HEK293 (cell line): Measurements from ENCODE around the gene RAB9A.

ENCODE experiments used
- AEBP2 ChIP-seq: fragments of 450-650 bp; formaldehyde crosslinking; IDR thresholded peaks from 2 replicates; pipeline ENCODE4 v1.5.1; 2016; ENCODE audit warnings: missing biosample characterization, missing genetic modification characterization, borderline replicate concordance
- TRIM28 ChIP-seq: IDR thresholded peaks from 2 replicates; pipeline ENCODE4 v1.6.1; 2011; ENCODE audit warnings: low read length, control low read depth, borderline replicate concordance
- ZBTB20 ChIP-seq: fragments of 450-650 bp; formaldehyde crosslinking; IDR thresholded peaks from 2 replicates; pipeline ENCODE4 v1.5.1; 2016; ENCODE audit warnings: missing biosample characterization, missing genetic modification characterization
- ZBTB49 ChIP-seq: fragments of 450-650 bp; formaldehyde crosslinking; IDR thresholded peaks from 2 replicates; pipeline ENCODE4 v1.5.1; 2016; ENCODE audit warnings: missing biosample characterization, missing genetic modification characterization, low read depth
- ZFP41 ChIP-seq: fragments of 450-650 bp; formaldehyde crosslinking; IDR thresholded peaks from 2 replicates; pipeline ENCODE4 v1.5.1; 2016; ENCODE audit warnings: missing biosample characterization, missing genetic modification characterization, borderline replicate concordance
- ZNF121 ChIP-seq: fragments of 450-650 bp; formaldehyde crosslinking; IDR thresholded peaks from 2 replicates; pipeline ENCODE4 v1.5.1; 2016; ENCODE audit warnings: missing biosample characterization, missing genetic modification characterization
- ZNF133 ChIP-seq: fragments of 450-650 bp; formaldehyde crosslinking; IDR thresholded peaks from 2 replicates; pipeline ENCODE4 v1.5.1; 2016; ENCODE audit warnings: missing biosample characterization, missing genetic modification characterization
- ZNF175 ChIP-seq: fragments of 450-650 bp; formaldehyde crosslinking; IDR thresholded peaks from 2 replicates; pipeline ENCODE4 v1.5.1; 2016; ENCODE audit warnings: missing biosample characterization, missing genetic modification characterization
- ZNF18 ChIP-seq: fragments of 450-650 bp; formaldehyde crosslinking; IDR thresholded peaks from 2 replicates; pipeline ENCODE4 v1.5.1; 2016; ENCODE audit warnings: missing biosample characterization, missing genetic modification characterization
- ZNF223 ChIP-seq: fragments of 450-650 bp; formaldehyde crosslinking; IDR thresholded peaks from 2 replicates; pipeline ENCODE4 v1.5.1; 2016; ENCODE audit warnings: missing biosample characterization, missing genetic modification characterization
- ZNF248 ChIP-seq: fragments of 450-650 bp; formaldehyde crosslinking; IDR thresholded peaks from 2 replicates; pipeline ENCODE4 v1.5.1; 2017; ENCODE audit warnings: missing biosample characterization, missing genetic modification characterization
- ZNF473 ChIP-seq: fragments of 450-650 bp; formaldehyde crosslinking; IDR thresholded peaks from 2 replicates; pipeline ENCODE4 v1.5.1; 2017; ENCODE audit warnings: missing biosample characterization, missing genetic modification characterization
- ZNF48 ChIP-seq: fragments of 450-650 bp; formaldehyde crosslinking; IDR thresholded peaks from 2 replicates; pipeline ENCODE4 v1.5.1; 2016; ENCODE audit warnings: missing biosample characterization, missing genetic modification characterization
- ZNF510 ChIP-seq: fragments of 450-650 bp; formaldehyde crosslinking; IDR thresholded peaks from 2 replicates; pipeline ENCODE4 v1.5.1; 2018; ENCODE audit warnings: mild to moderate bottlenecking, missing genetic modification characterization, missing biosample characterization; ENCODE audit not compliant: insufficient replicate concordance
- ZNF521 ChIP-seq: fragments of 450-650 bp; formaldehyde crosslinking; IDR thresholded peaks from 2 replicates; pipeline ENCODE4 v1.5.1; 2017; ENCODE audit warnings: missing biosample characterization, mild to moderate bottlenecking, missing genetic modification characterization
- ZNF555 ChIP-seq: fragments of 450-650 bp; formaldehyde crosslinking; conservative IDR thresholded peaks from 2 replicates; pipeline ENCODE4 v1.5.1; 2017; ENCODE audit warnings: missing biosample characterization, mild to moderate bottlenecking, missing genetic modification characterization, inconsistent platforms
- ZNF560 ChIP-seq: fragments of 450-650 bp; formaldehyde crosslinking; IDR thresholded peaks from 2 replicates; pipeline ENCODE4 v1.5.1; 2017; ENCODE audit warnings: missing biosample characterization, missing genetic modification characterization, borderline replicate concordance
- ZNF701 ChIP-seq: fragments of 450-650 bp; formaldehyde crosslinking; IDR thresholded peaks from 2 replicates; pipeline ENCODE4 v1.5.1; 2016; ENCODE audit warnings: missing biosample characterization, missing genetic modification characterization
- ZNF747 ChIP-seq: fragments of 450-650 bp; formaldehyde crosslinking; IDR thresholded peaks from 2 replicates; pipeline ENCODE4 v1.5.1; 2016; ENCODE audit warnings: missing biosample characterization, missing genetic modification characterization
- ZNF768 ChIP-seq: fragments of 450-650 bp; formaldehyde crosslinking; IDR thresholded peaks from 2 replicates; pipeline ENCODE4 v1.5.1; 2018; ENCODE audit warnings: missing biosample characterization, mild to moderate bottlenecking, missing genetic modification characterization
- ZSCAN4 ChIP-seq: fragments of 450-650 bp; formaldehyde crosslinking; IDR thresholded peaks from 2 replicates; pipeline ENCODE4 v1.5.1; 2017; ENCODE audit warnings: missing biosample characterization, missing genetic modification characterization
- TF ChIP-seq, protein P1 (sequence below): fragments of 450-650 bp; formaldehyde crosslinking; IDR thresholded peaks from 2 replicates; pipeline ENCODE4 v1.5.1; 2016; ENCODE audit warnings: missing biosample characterization, missing genetic modification characterization
- TF ChIP-seq, protein P2 (sequence below): fragments of 450-650 bp; formaldehyde crosslinking; IDR thresholded peaks from 2 replicates; pipeline ENCODE4 v1.5.1; 2017; ENCODE audit warnings: missing biosample characterization, missing genetic modification characterization
- TF ChIP-seq, protein P3 (sequence below): fragments of 450-650 bp; formaldehyde crosslinking; conservative IDR thresholded peaks from 2 replicates; pipeline ENCODE4 v1.5.1; 2016; ENCODE audit warnings: low read depth, missing biosample characterization, missing genetic modification characterization

The RAB9A gene

GRCh38 chrX:13691841-13692371 is 3.0 kb downstream of the RAB9A start (continued):
- TF ChIP-seq ZNF133 (tag by site-specific recombination), result no peak
- TF ChIP-seq, protein P1, sequence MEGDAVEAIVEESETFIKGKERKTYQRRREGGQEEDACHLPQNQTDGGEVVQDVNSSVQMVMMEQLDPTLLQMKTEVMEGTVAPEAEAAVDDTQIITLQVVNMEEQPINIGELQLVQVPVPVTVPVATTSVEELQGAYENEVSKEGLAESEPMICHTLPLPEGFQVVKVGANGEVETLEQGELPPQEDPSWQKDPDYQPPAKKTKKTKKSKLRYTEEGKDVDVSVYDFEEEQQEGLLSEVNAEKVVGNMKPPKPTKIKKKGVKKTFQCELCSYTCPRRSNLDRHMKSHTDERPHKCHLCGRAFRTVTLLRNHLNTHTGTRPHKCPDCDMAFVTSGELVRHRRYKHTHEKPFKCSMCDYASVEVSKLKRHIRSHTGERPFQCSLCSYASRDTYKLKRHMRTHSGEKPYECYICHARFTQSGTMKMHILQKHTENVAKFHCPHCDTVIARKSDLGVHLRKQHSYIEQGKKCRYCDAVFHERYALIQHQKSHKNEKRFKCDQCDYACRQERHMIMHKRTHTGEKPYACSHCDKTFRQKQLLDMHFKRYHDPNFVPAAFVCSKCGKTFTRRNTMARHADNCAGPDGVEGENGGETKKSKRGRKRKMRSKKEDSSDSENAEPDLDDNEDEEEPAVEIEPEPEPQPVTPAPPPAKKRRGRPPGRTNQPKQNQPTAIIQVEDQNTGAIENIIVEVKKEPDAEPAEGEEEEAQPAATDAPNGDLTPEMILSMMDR (tag by site-specific recombination), result no peak
- TF ChIP-seq ZNF560 (tag by site-specific recombination), result no peak
- no peak for TF ChIP-seq ZNF223 (tag by site-specific recombination)
- TF ChIP-seq AEBP2 (tag by site-specific recombination), result no peak
- TF ChIP-seq, protein P2, sequence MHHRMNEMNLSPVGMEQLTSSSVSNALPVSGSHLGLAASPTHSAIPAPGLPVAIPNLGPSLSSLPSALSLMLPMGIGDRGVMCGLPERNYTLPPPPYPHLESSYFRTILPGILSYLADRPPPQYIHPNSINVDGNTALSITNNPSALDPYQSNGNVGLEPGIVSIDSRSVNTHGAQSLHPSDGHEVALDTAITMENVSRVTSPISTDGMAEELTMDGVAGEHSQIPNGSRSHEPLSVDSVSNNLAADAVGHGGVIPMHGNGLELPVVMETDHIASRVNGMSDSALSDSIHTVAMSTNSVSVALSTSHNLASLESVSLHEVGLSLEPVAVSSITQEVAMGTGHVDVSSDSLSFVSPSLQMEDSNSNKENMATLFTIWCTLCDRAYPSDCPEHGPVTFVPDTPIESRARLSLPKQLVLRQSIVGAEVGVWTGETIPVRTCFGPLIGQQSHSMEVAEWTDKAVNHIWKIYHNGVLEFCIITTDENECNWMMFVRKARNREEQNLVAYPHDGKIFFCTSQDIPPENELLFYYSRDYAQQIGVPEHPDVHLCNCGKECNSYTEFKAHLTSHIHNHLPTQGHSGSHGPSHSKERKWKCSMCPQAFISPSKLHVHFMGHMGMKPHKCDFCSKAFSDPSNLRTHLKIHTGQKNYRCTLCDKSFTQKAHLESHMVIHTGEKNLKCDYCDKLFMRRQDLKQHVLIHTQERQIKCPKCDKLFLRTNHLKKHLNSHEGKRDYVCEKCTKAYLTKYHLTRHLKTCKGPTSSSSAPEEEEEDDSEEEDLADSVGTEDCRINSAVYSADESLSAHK, result no peak
- peak; percentile 85 for TF ChIP-seq ZNF18 (tag by site-specific recombination)
- no peak for TF ChIP-seq ZNF510 (tag by site-specific recombination)
- TF ChIP-seq ZBTB49 (tag by site-specific recombination), result no peak
- no peak for TF ChIP-seq ZNF248 (tag by site-specific recombination)
- no peak for TF ChIP-seq TRIM28
- TF ChIP-seq, protein P3, sequence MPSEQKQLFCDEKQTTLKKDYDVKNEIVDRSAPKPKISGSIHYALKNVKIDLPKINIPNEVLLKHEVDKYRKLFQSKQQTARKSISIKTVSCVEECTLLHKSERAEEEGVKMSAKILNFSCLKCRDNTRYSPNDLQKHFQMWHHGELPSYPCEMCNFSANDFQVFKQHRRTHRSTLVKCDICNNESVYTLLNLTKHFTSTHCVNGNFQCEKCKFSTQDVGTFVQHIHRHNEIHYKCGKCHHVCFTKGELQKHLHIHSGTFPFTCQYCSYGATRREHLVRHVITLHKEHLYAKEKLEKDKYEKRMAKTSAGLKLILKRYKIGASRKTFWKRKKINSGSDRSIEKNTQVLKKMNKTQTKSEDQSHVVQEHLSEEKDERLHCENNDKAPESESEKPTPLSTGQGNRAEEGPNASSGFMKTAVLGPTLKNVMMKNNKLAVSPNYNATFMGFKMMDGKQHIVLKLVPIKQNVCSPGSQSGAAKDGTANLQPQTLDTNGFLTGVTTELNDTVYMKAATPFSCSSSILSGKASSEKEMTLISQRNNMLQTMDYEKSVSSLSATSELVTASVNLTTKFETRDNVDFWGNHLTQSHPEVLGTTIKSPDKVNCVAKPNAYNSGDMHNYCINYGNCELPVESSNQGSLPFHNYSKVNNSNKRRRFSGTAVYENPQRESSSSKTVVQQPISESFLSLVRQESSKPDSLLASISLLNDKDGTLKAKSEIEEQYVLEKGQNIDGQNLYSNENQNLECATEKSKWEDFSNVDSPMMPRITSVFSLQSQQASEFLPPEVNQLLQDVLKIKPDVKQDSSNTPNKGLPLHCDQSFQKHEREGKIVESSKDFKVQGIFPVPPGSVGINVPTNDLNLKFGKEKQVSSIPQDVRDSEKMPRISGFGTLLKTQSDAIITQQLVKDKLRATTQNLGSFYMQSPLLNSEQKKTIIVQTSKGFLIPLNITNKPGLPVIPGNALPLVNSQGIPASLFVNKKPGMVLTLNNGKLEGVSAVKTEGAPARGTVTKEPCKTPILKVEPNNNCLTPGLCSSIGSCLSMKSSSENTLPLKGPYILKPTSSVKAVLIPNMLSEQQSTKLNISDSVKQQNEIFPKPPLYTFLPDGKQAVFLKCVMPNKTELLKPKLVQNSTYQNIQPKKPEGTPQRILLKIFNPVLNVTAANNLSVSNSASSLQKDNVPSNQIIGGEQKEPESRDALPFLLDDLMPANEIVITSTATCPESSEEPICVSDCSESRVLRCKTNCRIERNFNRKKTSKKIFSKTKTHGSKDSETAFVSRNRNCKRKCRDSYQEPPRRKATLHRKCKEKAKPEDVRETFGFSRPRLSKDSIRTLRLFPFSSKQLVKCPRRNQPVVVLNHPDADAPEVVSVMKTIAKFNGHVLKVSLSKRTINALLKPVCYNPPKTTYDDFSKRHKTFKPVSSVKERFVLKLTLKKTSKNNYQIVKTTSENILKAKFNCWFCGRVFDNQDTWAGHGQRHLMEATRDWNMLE (tag by site-specific recombination), result no peak
- TF ChIP-seq ZNF121 (tag by site-specific recombination), result peak; percentile 100
- no peak for TF ChIP-seq ZNF48
- TF ChIP-seq ZNF175 (tag by site-specific recombination), result no peak
- no peak for TF ChIP-seq ZSCAN4 (tag by site-specific recombination)
- TF ChIP-seq ZNF555 (tag by site-specific recombination), result no peak
- no peak for TF ChIP-seq ZNF521 (tag by site-specific recombination)
- no peak for TF ChIP-seq ZNF701 (tag by site-specific recombination)
- TF ChIP-seq ZNF747 (tag by site-specific recombination), result no peak
- TF ChIP-seq ZNF473, result no peak
- TF ChIP-seq ZFP41 (tag by site-specific recombination), result no peak
- no peak for TF ChIP-seq ZNF768 (tag by site-specific recombination)
- 0 out of 2 replicates have a peak, but pooled peaks have one; percentile 14 for TF ChIP-seq ZBTB20 (tag by site-specific recombination)
